KG1 (cell line): ENCODE results near the gene PAK4.

Experiments used
- DNase-seq: peaks from one replicate; lab custom pipeline; 2025; lab: John Stamatoyannopoulos, UW

PAK4 gene

DNA sequence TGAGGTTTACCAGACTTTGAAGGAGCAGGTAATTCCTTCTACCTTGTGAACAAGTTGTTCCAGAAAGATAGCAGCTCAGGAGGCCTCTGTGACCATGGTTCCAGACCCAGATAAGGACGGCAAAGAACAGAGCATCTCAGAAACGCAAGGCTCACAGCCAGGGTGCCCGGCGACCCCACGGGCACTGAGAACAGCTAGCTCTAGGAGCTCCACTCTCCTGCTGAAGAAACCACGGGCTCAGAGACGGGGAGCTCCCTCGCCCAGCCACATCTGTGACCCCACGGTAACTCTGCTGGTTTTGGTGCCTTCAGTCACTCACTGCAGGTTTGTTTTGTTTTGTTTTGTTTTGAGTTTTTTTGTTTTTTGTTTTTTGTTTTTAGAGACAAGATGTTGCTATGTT is 55.2 kb downstream of the PAK4 start:
- DNase-seq: no peak

DNA sequence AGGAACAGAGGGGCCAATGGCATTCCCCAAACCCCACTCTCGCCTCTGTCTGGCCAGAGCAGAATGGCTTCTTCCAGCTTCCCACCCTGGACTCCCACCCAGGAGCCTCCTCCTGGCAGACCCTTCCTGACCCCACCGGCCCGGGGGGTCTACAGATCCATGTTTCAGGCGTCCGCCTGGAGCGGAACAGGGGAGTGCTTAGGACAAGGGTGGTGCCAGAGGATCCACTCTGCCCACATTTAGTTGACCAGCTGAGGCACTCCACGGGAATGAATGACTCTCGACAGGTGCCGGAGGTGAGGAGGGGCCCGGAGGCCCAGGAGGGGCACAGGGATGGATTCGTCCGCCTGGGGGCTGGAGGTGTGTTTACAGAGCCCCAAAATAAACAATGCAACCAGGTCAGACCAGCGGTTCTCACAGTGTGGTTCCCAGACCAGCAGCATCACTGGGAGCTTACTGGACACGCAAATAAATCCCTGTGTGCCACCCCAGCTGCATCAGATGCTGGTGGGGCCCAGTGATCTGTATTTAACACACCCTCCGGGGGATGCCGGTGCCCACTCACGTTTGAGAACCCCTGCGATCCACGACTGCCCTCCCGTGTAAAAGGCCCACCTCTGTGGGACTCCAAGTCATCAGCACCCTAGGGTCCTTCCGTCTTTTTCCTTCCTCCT is 56.1 kb downstream of the PAK4 start:
- DNase-seq: no peak

DNA sequence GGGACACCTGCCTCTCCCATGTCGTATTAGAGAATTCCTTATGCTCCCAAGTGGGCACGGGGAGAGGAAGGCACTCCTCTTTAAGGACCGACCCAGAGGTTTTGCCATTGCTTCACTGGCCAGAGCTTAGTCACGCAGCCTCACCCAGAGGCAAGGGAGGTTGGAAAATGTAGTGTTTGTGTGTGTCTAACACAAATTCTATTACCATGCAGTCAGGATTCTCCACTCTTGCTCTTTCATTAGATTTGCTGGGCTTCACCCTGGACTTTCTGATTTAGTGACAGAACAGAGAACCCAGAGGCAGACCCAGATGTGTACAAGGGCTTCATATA is 56.6 kb downstream of the PAK4 start:
- no peak for DNase-seq

DNA sequence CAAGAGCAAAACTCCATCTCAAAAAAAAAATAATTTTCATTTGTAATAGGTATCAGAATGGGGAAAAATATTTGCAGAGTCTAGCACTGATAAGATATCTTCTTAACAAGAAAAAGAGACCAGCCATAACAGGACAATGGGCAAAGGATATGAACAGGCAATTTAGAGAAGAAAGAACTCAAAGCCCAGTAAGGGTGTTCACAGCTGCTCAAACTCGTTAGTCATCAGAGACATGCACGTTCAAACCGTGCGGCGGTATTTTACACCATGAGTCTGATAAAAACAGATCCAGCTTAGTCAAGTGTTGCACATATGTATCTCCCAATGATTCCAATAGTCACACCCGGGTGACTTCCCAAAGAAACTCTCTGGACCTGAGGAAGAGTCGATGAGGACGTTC is 57.5 kb downstream of the PAK4 start:
- DNase-seq: no peak

DNA sequence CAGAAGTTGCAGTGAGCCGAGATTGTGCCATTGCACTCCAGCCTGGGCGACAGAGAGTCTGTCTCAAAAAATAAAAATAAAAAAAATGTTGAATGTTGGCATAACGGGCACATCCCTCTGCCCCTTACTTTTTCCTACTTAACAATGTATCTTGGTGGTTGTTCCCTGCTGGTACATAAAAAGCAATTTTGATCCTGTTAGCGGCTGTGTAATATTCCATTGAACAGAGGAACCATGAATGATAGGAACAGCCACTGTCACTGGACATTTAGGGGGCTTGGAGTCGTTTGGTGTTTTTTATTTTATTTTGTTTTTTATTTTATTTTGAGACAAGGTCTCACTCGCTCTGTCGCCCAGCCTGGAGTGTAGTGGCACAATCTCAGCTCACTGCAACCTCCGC is 60.8 kb downstream of the PAK4 start:
- DNase-seq: no peak

DNA sequence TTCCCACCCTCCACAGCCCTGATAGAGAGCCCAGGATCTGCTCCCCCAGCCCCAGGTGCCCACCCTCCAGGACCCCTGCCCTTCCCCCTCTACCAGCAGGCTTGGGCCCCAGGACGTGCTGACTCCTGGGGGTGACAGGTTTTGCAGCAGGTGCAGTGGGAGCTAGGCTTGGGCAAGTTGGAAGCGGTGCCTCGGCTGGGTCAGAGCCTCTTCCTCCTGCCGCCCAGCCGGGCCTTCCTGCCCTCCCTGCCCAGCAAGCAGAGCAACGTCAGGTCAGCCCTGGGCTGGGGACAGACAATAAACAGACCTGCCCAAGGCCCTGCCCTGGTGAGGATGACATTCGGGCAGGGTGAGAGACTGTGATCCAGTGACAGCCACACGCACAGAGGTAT is 62.0 kb downstream of the PAK4 start:
- no peak for DNase-seq

DNA sequence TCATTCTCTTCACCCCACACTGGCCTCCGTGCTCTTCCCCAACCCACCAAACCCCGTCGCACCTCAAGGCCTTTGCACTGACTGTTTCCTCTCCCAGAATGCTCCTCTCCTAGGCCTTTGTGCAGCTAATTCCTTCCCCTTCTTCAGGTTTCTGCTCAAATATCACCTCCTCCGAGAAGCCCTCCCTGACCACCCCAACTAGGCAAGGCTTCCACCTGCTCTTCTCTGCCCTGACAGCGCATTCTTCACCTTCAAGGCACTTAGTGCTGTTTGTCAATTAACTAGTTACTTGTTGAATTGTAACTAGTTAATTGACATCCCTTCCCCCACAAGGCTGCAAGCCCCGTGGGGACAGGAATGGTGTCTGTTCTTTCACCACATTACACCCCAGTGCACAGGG is 63.4 kb downstream of the PAK4 start:
- DNase-seq: no peak

DNA sequence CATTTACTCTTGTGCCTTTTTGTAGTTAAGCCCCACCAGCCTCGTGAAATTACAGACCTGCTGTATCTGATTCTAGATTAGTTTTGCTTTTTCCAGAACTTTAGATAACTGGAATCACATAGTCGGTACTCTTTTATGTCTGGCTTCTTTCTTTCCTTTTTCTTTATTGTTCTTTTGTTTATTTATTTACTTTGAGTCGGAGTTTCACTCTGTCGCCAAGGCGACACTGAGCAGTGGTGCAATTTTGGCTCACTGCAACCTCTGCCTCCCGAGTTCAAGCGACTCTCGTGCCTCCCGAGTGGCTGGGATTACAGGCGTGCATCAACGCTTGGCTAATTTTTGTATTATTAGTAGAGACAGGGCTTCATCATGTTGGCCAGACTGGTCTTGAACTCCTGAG is 65.2 kb downstream of the PAK4 start:
- no peak for DNase-seq

DNA sequence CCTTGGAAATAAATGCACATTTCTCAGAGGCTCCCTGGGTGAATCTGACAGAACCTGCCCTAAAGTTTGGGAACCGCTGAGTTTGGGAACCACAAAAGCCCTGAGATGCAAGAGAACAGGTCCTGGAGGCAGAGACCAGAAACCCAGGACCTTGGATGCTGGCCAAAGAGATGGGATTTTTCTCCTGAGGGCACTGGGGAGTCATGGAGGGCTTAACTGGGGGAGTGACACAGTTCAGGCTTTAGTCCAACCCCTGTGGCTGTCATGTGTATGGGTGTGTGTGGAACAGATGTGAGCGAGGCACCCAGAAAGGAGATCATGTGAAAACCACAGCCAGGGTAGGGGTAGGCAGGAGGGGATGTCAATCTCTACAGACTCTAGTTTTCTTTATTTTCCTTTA is 67.3 kb downstream of the PAK4 start:
- DNase-seq: no peak

DNA sequence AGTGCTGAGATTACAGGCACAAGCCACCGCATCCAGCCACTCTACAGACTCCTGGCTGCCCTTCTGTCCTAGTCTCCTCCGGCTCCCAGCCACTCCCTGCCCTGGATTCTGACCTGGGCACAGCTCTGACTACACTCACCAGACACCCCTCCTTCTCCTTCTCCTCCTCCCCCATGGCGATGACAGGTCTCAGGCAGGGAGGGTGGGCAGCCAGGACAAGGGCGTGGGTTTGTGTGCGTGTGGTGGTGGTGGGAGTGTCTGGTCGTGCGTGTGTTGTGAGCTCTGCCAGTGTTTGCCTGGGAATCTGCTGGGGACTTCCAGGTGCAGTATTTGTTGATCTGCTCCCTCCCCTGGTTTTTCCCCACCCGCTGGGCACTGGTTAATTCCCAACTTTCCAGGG is 68.2 kb downstream of the PAK4 start:
- no peak for DNase-seq

DNA sequence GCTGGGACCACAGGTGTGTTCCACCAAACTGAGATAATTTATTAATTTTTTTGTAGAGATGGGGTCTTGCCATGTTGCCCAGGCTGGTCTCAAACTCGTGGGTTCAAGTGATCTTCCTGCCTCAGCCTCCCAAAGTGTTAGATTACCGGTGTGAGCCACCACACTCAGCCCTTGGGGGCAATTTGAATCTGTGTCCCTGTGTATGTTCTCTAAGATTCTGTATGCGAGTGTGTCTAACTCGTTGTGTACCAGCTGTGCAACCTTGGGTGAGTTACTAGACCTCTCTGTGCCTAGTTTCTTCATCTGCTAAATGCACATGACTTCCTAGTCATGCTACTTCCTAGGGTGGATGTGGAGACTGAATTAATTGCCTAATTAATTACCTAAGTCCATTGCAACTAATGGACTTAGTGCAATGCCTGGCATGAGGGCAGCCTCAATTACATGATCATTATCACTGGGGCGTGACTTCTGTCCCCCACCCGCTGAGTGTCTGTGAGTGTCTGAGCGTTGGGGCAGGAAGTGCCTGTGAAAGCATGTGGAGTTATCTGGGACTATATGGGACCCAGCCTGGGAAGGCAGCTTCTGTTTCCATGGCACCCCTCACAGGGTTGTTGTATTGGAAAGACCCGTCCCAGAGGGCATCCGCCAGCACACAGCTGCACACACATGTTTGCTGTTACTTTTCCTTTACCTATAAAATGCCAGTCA is 69.4 kb downstream of the PAK4 start:
- no peak for DNase-seq

DNA sequence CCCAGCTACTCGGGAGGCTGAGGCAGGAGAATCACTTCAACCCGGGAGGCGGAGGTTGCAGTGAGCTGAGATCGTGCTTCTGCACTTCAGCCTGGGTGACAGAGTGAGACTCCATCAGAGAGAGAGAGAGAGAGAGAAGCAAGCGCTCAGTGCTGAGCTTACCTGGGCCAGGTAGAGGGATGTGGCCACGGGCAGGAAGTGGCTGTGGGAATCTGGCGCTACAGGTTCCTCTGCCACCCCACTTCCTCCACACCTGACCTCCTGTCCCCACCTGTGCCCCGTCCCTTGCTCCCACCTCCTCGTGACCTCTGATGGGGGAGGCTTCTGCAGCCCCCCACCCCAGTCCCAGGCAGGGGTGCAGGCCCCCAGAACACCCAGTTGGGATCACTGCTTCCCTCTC is 70.2 kb downstream of the PAK4 start:
- no peak for DNase-seq

DNA sequence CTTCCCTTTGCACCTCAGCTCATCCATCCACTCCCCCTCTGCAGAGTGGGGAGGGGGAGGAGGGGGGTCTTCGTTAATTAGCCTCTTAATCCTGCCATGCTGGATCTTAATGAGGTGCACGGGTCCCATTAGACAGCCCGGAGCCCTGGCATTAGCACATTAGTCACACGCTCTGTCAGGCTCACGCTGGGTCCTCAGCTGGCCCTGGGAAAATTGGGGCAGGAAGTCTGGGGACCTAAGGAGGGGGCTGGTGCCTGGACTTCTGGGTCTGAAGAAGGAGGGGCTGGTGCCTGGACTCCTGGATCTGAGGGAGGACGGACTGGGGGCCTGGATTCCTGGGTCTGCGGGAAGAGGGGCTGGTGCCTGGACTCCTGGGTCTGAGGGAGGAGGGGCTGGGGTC is 70.7 kb downstream of the PAK4 start:
- no peak for DNase-seq

DNA sequence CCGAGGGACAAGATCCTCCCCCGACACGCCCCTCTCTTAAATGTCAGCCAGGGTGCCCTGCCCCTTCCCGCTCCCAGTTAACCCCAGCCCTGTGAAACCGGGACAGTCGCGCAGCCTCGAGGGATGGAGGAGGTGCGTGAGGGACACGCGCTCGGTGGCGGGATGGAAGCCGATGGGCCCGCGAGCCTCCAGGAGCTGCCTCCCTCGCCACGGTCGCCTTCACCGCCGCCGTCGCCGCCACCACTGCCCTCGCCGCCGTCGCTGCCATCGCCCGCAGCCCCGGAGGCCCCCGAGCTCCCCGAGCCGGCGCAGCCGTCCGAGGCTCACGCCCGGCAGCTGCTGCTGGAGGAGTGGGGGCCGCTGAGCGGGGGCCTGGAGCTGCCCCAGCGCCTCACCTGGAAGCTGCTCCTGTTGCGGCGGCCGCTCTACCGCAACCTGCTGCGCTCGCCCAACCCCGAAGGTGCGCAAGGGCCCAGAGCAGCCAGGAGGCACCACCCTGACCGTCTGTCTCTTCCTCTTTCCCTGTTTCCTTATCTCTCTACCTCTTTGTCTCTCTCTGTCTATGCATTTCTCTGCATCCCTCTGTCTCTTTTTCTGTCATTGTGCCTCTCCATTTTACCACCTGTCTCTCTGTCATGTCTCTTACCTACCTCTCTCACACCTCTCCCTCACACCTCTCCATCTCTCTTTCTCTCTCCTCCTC is 71.4 kb downstream of the PAK4 start, which contains the start of gene NCCRP1:
Gene NCCRP1 (plus strand): TSS at position 105 of the 703 bp plus-strand sequence. CDS start 19 bp downstream, at position 124.
- no peak for DNase-seq

DNA sequence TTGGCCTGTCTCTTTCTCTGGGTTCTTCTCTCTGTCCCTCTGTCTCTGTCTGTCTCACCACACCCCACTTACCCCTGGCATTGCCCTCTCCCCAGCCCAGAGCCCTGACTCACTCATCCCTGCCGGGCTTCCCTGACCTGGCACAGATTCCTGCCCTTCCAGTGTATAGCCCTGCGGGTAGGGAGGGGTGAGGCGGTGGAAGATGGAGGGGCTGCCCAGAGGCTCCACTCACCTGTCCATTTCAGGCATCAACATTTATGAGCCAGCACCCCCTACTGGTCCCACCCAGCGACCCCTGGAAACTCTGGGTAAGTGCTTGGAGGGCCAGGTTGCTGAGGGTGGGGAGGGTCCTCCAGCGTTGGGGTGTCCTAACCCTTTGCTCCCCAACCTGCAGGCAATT is 72.2 kb downstream of the PAK4 start:
- no peak for DNase-seq

DNA sequence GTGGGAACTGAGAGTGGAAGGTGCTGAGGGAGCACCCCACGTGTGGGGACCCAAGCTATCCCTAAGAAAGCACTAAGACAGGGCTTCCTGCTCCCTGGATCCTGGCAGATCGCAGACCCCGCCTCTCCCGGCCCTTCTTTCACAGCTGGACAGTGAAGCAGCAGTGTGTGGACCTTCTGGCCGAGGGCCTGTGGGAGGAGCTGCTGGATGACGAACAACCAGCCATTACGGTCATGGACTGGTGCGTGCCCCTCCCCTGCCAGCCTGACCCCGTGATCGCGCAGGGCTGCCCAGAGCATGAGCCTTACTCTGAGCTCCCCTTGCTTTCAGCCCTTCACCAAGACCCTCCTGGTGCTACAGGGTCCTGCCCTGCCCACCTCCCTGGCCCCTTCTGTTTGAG is 73.4 kb downstream of the PAK4 start:
- no peak for DNase-seq

DNA sequence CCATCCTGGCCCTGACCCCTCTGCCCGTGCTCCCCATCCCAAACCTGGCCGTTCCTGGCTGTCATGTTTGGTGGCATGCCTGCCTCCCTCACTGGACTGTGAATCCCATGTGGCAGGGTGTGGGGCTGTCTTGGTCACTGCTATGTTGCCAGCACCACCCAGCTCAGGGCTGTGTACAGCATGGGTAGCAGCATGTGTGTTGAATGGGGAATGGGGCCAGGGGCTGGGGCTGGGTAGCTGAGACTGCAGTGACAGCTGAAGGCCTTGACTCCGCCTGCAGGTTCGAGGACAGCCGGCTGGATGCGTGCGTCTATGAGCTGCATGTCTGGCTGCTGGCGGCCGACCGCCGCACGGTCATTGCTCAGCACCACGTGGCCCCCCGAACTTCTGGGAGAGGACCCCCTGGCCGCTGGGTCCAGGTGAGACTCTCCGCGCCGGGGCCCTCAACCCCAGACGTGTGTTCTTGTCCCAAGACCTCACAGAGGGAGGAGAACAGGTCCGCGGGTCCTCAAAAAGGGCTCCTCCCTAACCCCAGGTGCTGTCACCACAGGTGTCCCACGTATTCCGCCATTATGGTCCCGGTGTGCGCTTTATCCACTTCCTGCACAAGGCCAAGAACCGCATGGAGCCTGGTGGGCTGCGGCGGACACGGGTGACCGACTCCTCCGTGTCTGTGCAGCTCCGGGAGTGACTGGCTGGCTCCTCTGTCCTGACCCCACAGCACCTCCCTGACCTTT is 74.6 kb downstream of the PAK4 start:
- DNase-seq: no peak

DNA sequence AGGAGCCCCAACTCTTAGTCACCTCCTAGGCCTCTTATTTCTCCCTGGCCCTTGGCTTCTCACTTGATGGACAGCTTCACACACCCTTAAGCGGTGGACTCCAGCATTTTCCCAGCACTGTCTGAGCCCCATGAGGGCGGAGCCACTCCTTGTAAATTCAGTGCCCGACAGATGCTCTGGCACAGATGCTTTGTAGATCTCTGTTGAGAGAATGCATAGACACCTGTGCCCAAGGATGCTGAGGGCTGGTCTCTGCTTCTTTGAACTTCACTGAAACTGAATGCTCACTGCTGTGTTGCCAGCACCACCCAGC is 75.2 kb downstream of the PAK4 start:
- no peak for DNase-seq

DNA sequence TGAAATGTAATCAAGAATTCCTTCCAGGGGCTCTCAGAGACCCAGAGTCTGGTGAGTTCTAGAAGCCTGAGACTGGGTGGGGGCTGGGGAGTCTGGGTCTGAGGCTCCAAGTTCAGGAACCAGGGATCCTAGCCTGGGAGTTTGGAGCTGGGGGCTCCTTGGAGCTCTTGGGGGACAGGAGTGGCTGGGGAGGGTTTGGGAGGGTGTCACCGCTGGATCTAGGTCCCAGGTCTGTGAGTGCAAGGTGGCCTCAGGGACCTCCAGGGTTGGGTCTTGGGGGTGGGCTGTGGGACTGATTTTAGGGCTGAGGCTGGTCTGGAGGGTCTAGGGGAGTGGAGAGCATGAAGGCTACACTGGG is 77.4 kb downstream of the PAK4 start:
- no peak for DNase-seq

DNA sequence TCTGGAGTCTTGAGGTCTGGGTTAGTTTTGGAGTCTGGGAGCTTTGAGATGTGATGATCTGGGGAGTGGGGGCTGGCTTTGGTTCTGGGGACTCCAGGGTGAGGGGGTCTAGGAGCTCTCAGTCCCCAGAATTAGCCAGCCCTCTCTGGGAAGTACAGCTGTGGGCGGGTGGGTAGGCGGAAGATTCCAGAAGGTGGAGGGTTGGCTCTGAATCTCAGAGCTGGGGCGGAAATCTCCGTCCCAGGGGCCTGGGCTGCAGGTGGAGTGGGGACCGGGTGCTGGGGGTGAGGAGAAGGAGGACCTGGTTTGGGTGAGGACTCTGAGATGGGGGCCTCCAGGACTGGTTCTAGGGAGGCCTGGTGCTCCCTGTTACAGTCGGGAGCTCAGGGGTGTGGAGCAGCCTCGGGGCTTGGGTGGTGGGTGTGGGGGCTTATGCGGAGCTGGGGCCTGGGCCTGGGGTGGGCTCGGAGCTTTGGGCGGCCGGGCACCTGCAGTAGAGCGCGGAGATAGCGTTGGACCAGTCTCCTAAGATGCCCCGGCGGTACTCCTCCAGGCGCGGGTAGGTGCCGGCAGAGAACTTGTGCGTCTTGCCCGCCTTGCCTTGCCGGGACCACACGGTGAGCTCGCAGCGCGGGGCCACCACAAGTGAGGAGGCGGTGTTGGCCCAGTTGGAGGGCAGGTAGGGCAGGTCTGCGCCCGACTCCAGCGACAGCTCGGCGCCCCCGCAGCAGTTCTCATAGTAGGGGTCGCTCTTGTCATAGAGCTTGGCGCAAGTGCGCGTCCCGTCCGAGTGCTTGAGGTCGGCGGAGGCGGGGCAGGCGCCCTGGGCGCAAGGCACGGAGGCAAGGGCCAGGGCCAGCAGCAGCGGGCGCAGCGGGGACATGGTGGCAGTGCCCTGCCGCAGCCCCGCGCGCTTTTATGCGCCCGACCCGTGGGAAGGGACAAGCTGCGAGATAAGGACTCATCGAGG is 78.1 kb downstream of the PAK4 start, which contains the start of gene SYCN:
Gene SYCN (minus strand): TSS at position 892 of the 970 bp plus-strand sequence. CDS start 9 bp downstream, at position 883.
- DNase-seq: no peak

DNA sequence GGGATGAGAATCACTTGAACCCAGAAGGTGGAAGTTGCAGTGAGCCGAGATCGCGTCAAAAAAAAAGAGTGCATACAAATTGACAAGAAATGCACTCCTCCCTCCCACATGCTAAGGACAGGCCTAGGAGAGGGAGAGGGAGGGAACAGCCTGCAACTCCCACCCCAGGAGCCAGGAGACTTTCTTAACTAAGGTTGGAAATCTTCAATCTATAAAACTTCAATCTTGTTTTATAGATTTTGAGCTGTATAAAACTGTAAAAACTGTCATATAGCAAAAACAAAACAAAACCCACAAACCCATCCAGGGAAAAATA is 79.8 kb downstream of the PAK4 start:
- DNase-seq: no peak

DNA sequence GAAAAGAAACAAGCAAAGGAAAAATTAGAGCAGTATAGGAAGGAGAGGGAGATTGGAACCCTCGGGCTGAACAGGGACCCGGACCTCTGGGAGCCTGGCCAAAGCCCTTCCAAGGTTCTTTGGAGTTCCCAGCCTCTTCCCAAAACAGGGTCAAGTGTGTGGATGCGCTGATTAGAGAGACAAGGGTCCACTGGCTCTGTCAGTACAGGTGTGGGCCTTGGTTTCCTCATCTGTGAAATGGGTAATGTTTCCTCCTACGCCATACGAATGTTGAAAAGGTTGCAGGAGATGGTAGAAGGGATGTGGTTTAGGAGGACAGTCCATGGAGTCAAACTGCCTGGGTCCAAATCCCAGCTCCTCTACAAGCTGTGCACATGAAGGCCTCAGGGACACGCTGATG is 80.5 kb downstream of the PAK4 start:
- no peak for DNase-seq
